Small intestine (tissue), 7 donors: ENCODE results near the gene HOXD13. TPM values are rescaled to one million over a fixed set of nuclear protein-coding genes. Genes with fewer than 3 reads are reported as not detected.

Experiments used
- DNase-seq, 2 donors: peaks; one replicate each; pipeline versions ENCODE4 v3.0.0 to v3.0.0-alpha.2; 2013
- FAIRE-seq: peaks from 2 replicates; lab custom pipeline; 2012; peaks lifted over from hg19 to GRCh38; lab: Jason Lieb, UNC
- H3K27ac ChIP-seq, 3 donors: one replicate each; pipeline ENCODE4 v1.5.1; 2013; ENCODE audit warnings: low read length in 2 of 3, mild to moderate bottlenecking in 2 of 3, control low read depth in 1 of 3, inconsistent platforms in 1 of 3, low read depth in 1 of 3, moderate library complexity in 1 of 3
- H3K27me3 ChIP-seq, 3 donors: one replicate each; pipeline ENCODE4 v1.6.1; 2013; ENCODE audit warnings: low read length in 3 of 3, inconsistent platforms in 1 of 3; ENCODE audit not compliant: control insufficient read depth in 3 of 3, insufficient read depth in 3 of 3
- H3K36me3 ChIP-seq, 3 donors: one replicate each; pipeline ENCODE4 v1.6.1; 2013; ENCODE audit warnings: low read length in 3 of 3, inconsistent platforms in 1 of 3, low read depth in 1 of 3, mild to moderate bottlenecking in 1 of 3, moderate library complexity in 1 of 3; ENCODE audit not compliant: control insufficient read depth in 3 of 3, insufficient read depth in 2 of 3
- H3K4me1 ChIP-seq, 3 donors: one replicate each; pipeline ENCODE4 v1.6.1; 2013; ENCODE audit warnings: low read length in 2 of 3, inconsistent platforms in 1 of 3, low read depth in 1 of 3, mild to moderate bottlenecking in 1 of 3, moderate library complexity in 1 of 3; ENCODE audit not compliant: control insufficient read depth in 3 of 3, insufficient read depth in 2 of 3
- H3K4me3 ChIP-seq, 3 donors: one replicate each; pipeline ENCODE4 v1.5.1; 2013; ENCODE audit warnings: low read length in 3 of 3, control low read depth in 1 of 3, inconsistent platforms in 1 of 3, low read depth in 1 of 3, mild to moderate bottlenecking in 1 of 3, moderate library complexity in 1 of 3
- H3K9me3 ChIP-seq, 2 donors: one replicate each; pipeline ENCODE4 v1.6.1; 2013; ENCODE audit warnings: low read depth in 1 of 2, low read length in 1 of 2; ENCODE audit not compliant: control insufficient read depth in 2 of 2, insufficient read depth in 1 of 2
- WGBS, 3 donors: extraction: QIAGEN DNeasy Blood & Tissue Kit; methylation state at CpG; one replicate each; pipeline ENCODE4 v1.1.7; 2013; 5-methylcytosine and 5-hydroxymethylcytosine counted together
- polyA plus RNA-seq, 4 donors: library from polyadenylated mRNA; stranded (reverse) in 3 of 4; unstranded in 1 of 4; fragments of 200-250 nt in 3 of 4; fragments of 120-200 nt in 1 of 4; gene quantifications; one replicate each; pipeline versions ENCODE4 v1.2.1 to v1.2.3, GENCODE V29; 2013
- donor health status: healthy with polysubstance abuse.
- donor health status: control.
- donor health status: control.
- donor health status: Bipolar disorder and iron deficiency.
- donor health status: healthy.

The HOXD13 gene
- polyA plus RNA-seq, 4 donors: not detected

DNA sequence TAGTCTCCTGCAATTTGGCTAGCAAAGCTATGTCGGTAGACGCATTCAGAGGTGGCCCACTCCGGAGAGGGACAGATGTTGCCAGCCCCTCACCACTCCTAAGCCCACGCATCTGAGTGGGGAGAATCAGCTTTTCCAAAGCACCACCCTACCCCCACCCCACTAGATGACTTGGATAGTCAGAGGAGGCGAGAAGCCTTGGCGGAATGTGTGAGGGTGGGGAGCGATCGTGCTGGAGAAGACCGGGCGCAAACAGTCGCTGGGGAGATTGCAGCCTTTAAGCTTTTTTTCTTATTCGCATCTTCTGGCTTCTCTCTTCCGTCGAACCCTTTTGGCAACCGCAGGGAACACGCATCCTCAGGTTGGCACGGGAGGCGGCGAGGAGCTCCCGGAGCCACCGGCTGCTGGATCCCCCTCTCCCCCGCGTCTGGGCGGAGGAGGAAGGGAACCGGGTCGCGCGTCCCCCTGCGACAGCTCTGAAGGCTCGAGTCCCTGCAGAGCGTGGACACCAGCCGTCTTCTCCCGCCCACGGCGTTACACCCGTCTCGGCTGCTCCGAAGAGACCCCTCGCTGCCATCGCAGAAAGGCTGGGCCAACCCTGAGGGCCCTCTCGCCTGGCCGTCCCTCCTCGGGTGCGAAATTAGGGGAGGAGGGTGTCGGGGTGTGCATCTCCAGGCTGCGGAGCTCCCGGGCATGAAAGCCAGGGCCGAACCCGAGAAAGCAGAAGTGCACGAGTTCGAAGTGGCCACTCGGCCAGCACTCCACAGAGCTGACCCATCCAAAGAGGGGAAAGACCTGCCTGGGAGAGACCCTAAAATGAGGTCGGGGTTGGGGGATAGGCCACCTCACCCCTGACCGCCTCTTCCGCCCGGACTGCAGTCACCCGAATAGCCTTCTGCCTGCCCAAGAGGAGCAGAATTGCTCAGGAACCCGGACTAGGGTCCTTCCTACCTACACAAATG is 20.9 kb upstream of the HOXD13 start:
- H3K4me1 ChIP-seq: peaks cover 0 to 9% (median 0%) of the 10 kb centered on the region in 3 donors
- DNase-seq: no peak
- WGBS, 3 donors: 10 to 14% (median 12%) methylated on average over 51 to 58 of the region's 58 CpGs
- FAIRE-seq: no peak
- H3K27ac ChIP-seq: no peak overlapping the region
- H3K9me3 ChIP-seq: peaks cover 0 to 8% of the 10 kb centered on the region in 2 donors
- H3K36me3 ChIP-seq: no peaks in the 10 kb centered on the region
- H3K27me3 ChIP-seq: peaks cover 21 to 100% (median 76%) of the 10 kb centered on the region in 3 donors
- no peak overlapping the region for H3K4me3 ChIP-seq

DNA sequence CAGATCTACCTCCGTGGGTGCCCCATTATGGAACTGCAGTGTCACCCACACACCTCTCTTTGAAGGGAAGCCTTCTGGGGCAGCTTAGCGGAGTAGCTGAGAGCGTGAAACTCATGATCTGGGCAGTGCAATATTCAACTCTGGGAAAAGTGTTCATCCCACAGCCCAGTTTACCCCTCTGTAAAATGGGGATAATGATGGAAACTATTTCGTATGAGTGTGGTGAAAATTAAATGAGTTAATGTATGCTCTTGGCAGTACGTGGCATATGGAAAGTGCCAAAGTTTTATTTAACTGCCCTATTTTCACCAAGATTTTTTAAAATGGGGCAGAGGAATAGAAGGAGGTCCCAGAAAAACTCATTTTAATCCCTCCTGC is 20.2 kb upstream of the HOXD13 start:
- H3K4me1 ChIP-seq: peaks cover 0 to 9% (median 0%) of the 10 kb centered on the region in 3 donors
- peaks cover 15 to 98% (median 70%) of the 10 kb centered on the region in 3 donors for H3K27me3 ChIP-seq
- DNase-seq (no peak), FAIRE-seq (no peak)
- peaks cover 0 to 8% of the 10 kb centered on the region in 2 donors for H3K9me3 ChIP-seq
- H3K4me3 ChIP-seq: no peak overlapping the region
- no peak overlapping the region for H3K27ac ChIP-seq
- 27 to 29% (median 28%) methylated on average over 5 of the region's 5 CpGs for WGBS, 3 donors
- H3K36me3 ChIP-seq: no peaks in the 10 kb centered on the region

DNA sequence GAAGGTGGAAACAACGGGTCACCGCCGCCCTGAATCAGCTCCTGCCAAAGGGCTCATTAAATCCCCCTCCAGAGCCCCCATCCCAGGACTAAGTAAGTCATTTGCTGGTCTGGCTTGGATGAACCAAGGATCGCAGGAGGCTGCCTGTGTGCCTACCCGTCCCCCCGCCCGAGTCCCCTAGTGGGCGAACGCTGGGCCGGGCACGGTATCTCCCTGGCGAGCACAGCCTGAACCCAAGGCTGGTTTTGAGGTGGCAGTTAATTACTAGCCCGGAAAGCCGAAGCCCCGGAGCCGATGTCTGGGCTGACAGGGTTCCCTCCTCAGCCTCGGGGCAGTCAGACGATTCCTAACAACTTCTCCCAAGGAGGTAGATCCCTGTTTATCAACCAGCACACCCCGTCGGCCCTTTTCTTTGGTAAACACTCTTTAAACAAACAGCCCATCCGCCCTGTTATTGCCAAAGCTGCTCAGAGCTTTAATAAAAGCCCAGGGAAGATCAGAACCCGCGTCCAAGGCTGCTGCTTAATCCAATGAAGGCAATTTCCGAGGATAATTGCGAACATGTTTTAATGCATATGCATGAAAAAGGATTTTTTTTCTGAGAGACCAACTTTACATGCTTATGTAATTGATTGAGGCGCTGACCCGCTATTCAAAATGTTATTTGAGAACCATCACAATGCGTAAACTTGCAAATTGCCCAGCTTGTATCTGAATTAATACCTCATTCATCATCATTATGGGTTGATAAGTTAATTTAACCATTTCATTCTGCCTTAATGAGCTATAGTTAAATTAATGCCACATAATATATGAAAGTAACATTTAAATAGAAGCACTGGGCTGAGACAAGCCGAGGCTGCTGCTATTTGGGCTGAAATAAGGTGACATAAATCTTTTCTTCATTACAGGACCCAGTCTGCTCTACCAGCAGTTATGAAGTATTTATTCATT is 19.3 kb upstream of the HOXD13 start:
- H3K4me1 ChIP-seq: peaks cover 0 to 4% (median 0%) of the 10 kb centered on the region in 3 donors
- peaks cover 0 to 8% of the 10 kb centered on the region in 2 donors for H3K9me3 ChIP-seq
- H3K27ac ChIP-seq: no peak overlapping the region
- no peak overlapping the region for H3K4me3 ChIP-seq
- no peak for DNase-seq
- no peaks in the 10 kb centered on the region for H3K36me3 ChIP-seq
- WGBS, 3 donors: 3 to 7% (median 5%) methylated on average over 29 of the region's 29 CpGs
- H3K27me3 ChIP-seq: peaks cover 15 to 90% (median 62%) of the 10 kb centered on the region in 3 donors
- FAIRE-seq: no peak

DNA sequence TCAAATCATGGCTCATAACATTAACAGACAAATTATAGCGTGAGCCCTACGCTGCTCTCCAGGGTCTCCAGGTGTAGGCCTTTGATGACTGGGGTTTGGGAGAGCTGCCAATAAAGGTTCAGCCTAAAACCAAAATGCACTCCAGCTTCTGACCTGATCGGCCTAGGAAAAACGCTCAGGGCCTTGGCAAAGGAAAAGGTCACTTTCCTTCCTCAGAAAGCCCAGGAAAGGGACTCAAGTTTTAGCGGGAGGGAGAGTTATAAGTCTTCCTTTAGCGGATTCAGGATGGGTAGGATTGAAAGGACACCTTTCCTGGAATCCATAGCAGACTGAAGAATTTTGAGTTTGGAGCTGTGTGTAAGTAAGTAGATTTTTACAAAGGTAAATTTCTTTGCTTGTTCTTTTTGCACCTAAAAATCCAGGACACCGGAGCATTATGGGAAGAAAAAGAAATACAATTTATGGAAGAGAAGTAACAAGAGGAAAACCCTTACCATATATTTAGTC is 17.5 kb upstream of the HOXD13 start:
- Histone ChIP-seq H3K36me3 (no peaks in the 10 kb centered on the region), H3K27me3 (peaks cover 15 to 90% (median 63%) of the 10 kb centered on the region in 3 donors), H3K27ac (no peak overlapping the region), H3K9me3 (peaks cover 0 to 8% of the 10 kb centered on the region in 2 donors), H3K4me3 (no peak overlapping the region), H3K4me1 (no peaks in the 10 kb centered on the region)
- FAIRE-seq (no peak), DNase-seq (no peak)
- 17 to 21% (median 20%) methylated on average over 7 of the region's 7 CpGs for WGBS, 3 donors

DNA sequence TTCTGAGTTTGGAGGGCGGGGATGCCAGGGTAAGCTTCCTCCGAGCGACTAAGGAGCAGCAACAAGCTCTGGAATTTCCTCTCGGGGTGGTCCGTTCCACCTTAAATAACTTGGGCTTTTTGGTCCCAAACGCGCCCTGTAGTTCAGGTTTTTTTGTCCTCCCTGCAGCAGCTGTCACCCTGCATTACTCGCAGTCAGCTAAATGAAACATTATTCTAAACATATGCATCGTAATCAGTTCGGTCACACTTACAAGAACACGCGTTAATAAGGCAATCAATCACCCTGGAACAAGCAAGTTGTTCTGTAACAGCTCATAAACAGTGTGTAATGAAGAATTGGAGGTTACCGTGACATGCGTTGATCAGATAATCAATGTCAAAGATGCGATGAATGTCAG is 17.0 kb upstream of the HOXD13 start:
- FAIRE-seq: no peak
- H3K4me3 ChIP-seq: no peak overlapping the region

DNA sequence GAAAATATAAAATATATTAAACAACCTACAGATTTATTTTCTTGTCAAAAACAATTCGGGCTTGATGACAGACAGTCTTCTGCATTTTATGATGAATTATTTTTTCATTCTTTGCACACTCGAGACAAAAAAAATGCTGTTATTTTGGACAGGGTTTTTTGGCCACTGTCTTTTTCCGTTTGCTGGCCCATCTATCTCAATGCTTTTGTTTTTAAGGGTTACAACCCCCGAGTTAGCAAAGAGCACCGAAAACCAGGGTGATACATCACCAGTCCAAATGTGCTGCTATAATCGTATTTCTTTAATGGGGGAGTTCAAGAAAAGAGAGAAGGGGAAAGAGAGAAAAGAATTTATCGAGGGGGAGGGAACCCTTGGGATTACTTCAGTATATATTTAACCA is 16.5 kb upstream of the HOXD13 start:
- H3K9me3 ChIP-seq: peaks cover 0 to 11% of the 10 kb centered on the region in 2 donors
- H3K4me3 ChIP-seq: no peak overlapping the region
- no peak for FAIRE-seq
- peaks cover 0 to 4% (median 0%) of the 10 kb centered on the region in 3 donors for H3K4me1 ChIP-seq
- no peaks in the 10 kb centered on the region for H3K36me3 ChIP-seq
- no peak overlapping the region for H3K27ac ChIP-seq
- H3K27me3 ChIP-seq: peaks cover 18 to 88% (median 62%) of the 10 kb centered on the region in 3 donors
- 13 to 26% (median 22%) methylated on average over 7 of the region's 7 CpGs for WGBS, 3 donors
- no peak for DNase-seq

More for the DNA sequence above, 17.0 kb upstream of the HOXD13 start:
- Histone ChIP-seq H3K27me3 (peaks cover 15 to 88% (median 62%) of the 10 kb centered on the region in 3 donors), H3K27ac (no peak overlapping the region), H3K36me3 (no peaks in the 10 kb centered on the region), H3K4me1 (peaks cover 0 to 4% (median 0%) of the 10 kb centered on the region in 3 donors), H3K9me3 (peaks cover 0 to 8% of the 10 kb centered on the region in 2 donors)
- DNase-seq: no peak
- WGBS, 3 donors: 8 to 14% (median 11%) methylated on average over 15 of the region's 15 CpGs

DNA sequence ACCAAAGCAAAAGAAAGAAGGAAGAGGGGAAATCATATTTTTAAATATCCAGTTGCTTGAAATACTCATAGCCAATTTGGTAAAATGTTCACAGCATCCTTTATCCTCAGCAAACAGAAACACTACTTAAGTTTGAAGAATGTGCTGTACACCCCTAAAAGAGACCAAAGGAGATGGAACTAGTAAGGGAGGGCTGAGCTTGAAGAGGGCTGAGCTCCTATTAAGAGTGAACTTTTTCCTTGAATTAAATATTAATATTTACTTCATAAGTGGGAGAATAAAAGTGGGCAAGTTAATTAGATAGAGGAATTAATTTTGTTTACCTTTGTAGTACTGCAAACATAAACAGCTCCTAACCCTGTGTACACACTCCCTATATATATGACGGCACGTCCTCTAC is 15.7 kb upstream of the HOXD13 start:
- Histone ChIP-seq H3K27me3 (peaks cover 15 to 88% (median 61%) of the 10 kb centered on the region in 3 donors), H3K4me3 (no peak overlapping the region), H3K36me3 (no peaks in the 10 kb centered on the region), H3K9me3 (peaks cover 0 to 13% of the 10 kb centered on the region in 2 donors), H3K4me1 (peaks cover 0 to 4% (median 0%) of the 10 kb centered on the region in 3 donors), H3K27ac (no peak overlapping the region)
- no peak for DNase-seq
- no peak for FAIRE-seq
- WGBS, 3 donors: 5 to 15% (median 9%) methylated on average over 2 of the region's 2 CpGs
